RWPE1 (cell line): ENCODE results near the gene KRT7.
A peak's percentile ranks its signal among the peaks of the same experiment; 100 is the strongest.

ENCODE experiments used
- CTCF ChIA-PET: fragments of 350-600 bp; sonication (Branson Sonifier 250); formaldehyde crosslinking; extraction: SDS; loops from one replicate; lab custom pipeline; 2021; lab: Yijun Ruan, JAX
- POLR2A ChIA-PET: fragments of 400-600 bp; formaldehyde crosslinking; extraction: SDS; loops from one replicate; lab custom pipeline; 2020; ENCODE audit warnings: antibody characterized with exemption; ENCODE audit not compliant: low non-redundant PET; lab: Yijun Ruan, JAX
- DNase-seq: peaks from one replicate; pipeline ENCODE4 v3.0.0; 2012; ENCODE audit warnings: low spot score
- H3K27ac ChIP-seq: fragments of 450-650 bp; 2 replicates; pipeline ENCODE4 v1.5.1; 2017
- CTCF ChIP-seq: fragments of 450-650 bp; conservative IDR thresholded peaks from 2 replicates; pipeline ENCODE4 v1.5.1; 2017; ENCODE audit warnings: low read depth, mild to moderate bottlenecking

Gene KRT7

GRCh38 chr12:52213564-52214420 lies 19.3 kb upstream of the KRT7 start:
- DNase-seq = peak; percentile 69
- CTCF ChIA-PET = interaction anchor here (0.6 to 1.9 kb wide), 19 partner anchors 11 to 178 kb away, joined by 3 to 7 read pairs (median 3); no protein-coding TSS in a partner anchor
- peak; percentile 81 for TF ChIP-seq CTCF
- H3K27ac ChIP-seq = peak overlapping the region; percentile 78
- POLR2A ChIA-PET = no interaction called here

- CTCF ChIA-PET = interaction anchor here (0.6 to 1.0 kb wide), 4 partner anchors 9 to 98 kb away, joined by 3 to 4 read pairs (median 4); no protein-coding TSS in a partner anchor
- H3K27ac ChIP-seq = peak overlapping the region; percentile 78
- POLR2A ChIA-PET = no interaction called here
Measured at GRCh38 chr12:52214421-52214802, 18.6 kb upstream of the KRT7 start.

DNA sequence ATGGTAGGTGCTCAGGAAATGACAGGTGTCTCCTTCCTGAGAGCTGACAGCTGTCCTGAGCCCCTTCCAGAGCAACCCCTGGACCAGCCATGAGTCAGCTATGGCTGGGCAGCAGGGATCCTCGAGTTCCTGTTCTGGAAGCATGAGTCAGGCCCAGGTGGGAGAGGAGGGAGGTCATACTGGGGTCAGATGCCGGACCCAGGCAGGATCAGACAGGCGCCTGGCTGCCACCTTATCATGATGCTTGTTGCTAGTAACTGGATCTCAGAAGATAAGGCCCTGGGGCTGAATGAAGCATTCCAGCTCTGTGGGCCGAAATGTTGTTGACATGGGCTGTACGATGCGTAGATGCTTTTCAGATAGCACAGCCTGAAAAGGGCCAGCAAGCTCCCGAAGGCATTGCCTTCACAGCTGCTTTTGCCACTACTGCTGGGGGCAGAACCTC lies 17.4 kb upstream of the KRT7 start:
- TF ChIP-seq CTCF = no peak
- CTCF ChIA-PET = interaction anchor here (0.7 to 0.9 kb wide), 2 partner anchors 11 to 114 kb away, joined by 3 to 4 read pairs; no protein-coding TSS in a partner anchor
- peak; percentile 97 for DNase-seq
- POLR2A ChIA-PET = no interaction called here
- H3K27ac ChIP-seq = peak overlapping the region; percentile 78

More at GRCh38 chr12:52214421-52214802, 18.6 kb upstream of the KRT7 start:
- TF ChIP-seq CTCF = no peak
- DNase-seq = no peak

- DNase-seq = no peak
- H3K27ac ChIP-seq = peak overlapping the region; percentile 78
- no peak for TF ChIP-seq CTCF
- ChIA-PET CTCF (interaction anchor here (0.6 to 0.8 kb wide), 2 partner anchors 16 to 17 kb away, joined by 3 to 4 read pairs; partner anchors contain the start of gene KRT7), POLR2A (interaction anchor here (1.0 kb wide), 1 partner anchor 16 kb away, joined by 3 read pairs; no protein-coding TSS in a partner anchor)
Measured at GRCh38 chr12:52216100-52216499, 16.9 kb upstream of the KRT7 start.

DNA sequence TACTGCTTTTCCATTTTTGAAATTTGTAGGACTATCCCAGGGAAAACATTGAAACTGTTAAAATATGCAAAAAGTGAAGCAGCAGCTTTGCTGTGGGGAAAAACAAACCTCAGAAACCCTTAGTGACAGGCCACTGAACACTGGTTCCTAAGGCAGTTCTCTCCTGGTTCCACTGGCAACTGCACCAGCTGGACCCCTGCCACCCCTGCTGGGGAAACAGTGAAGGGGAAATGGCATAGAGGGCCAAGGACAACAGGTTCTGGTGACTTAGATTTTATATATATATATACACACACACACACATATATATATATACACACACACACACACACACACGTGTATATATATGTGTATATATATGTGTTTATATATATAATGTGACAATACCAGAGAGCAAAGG lies 16.2 kb upstream of the KRT7 start:
- H3K27ac ChIP-seq = peak overlapping the region; percentile 78
- DNase-seq = no peak
- ChIA-PET POLR2A (interaction anchor here (1.0 kb wide), 1 partner anchor 15 kb away, joined by 3 read pairs; no protein-coding TSS in a partner anchor), CTCF (interaction anchor here (0.6 to 0.8 kb wide), 3 partner anchors 15 to 175 kb away, joined by 3 to 7 read pairs (median 4); partner anchors contain the start of gene KRT7)
- no peak for TF ChIP-seq CTCF

- ChIA-PET CTCF (interaction anchor here (0.6 to 0.7 kb wide), 3 partner anchors 36 to 175 kb away, joined by 3 to 7 read pairs (median 4); no protein-coding TSS in a partner anchor), POLR2A (interaction anchor here (1.0 kb wide), 1 partner anchor 14 kb away, joined by 3 read pairs; no protein-coding TSS in a partner anchor)
- peak; percentile 72 for DNase-seq
- no peak for TF ChIP-seq CTCF
- peak overlapping the region; percentile 78 for H3K27ac ChIP-seq
Measured at GRCh38 chr12:52217223-52217622, 15.8 kb upstream of the KRT7 start.
